H9 (cell line): Measurements from ENCODE around the gene SPINT2. TPM values are rescaled to one million over a fixed set of nuclear protein-coding genes. Genes with fewer than 3 reads are reported as not detected.
A peak's percentile ranks its signal among the peaks of the same experiment; 100 is the strongest.

Experiments used
- DNase-seq: peaks from one replicate; pipeline ENCODE4 v3.0.0-alpha.2; 2017
- H2AFZ ChIP-seq: one replicate; pipeline ENCODE4 v1.6.1; 2013; ENCODE audit warnings: mild to moderate bottlenecking, low read length, control low read depth, moderate library complexity
- H2AK5ac ChIP-seq: 2 replicates; pipeline ENCODE4 v1.6.1; 2013; ENCODE audit warnings: low read length, control low read depth, mixed read lengths; ENCODE audit not compliant: insufficient read length
- H2BK120ac ChIP-seq: one replicate; pipeline ENCODE4 v1.6.1; 2013; ENCODE audit warnings: low read depth, mild to moderate bottlenecking, low read length, control low read depth, inconsistent platforms; ENCODE audit not compliant: poor library complexity, severe bottlenecking
- H2BK12ac ChIP-seq: 2 replicates; pipeline ENCODE4 v1.6.1; 2013; ENCODE audit warnings: low read length, control low read depth, mixed read lengths, low read depth; ENCODE audit not compliant: insufficient read length
- H2BK15ac ChIP-seq: 2 replicates; pipeline ENCODE4 v1.6.1; 2013; ENCODE audit warnings: low read depth, low read length, control low read depth
- H2BK20ac ChIP-seq: one replicate; pipeline ENCODE4 v1.6.1; 2013; ENCODE audit warnings: low read depth, mild to moderate bottlenecking, low read length, control low read depth, inconsistent platforms; ENCODE audit not compliant: poor library complexity, severe bottlenecking
- H2BK5ac ChIP-seq: 2 replicates; pipeline ENCODE4 v1.6.1; 2013; ENCODE audit warnings: low read length, control low read depth, mixed read lengths; ENCODE audit not compliant: insufficient read length
- H3K14ac ChIP-seq: 2 replicates; pipeline ENCODE4 v1.6.1; 2013; ENCODE audit warnings: low read length, control low read depth; ENCODE audit not compliant: insufficient read depth
- H3K18ac ChIP-seq: 2 replicates; pipeline ENCODE4 v1.6.1; 2013; ENCODE audit warnings: low read depth, mild to moderate bottlenecking, mixed read lengths, low read length, control low read depth; ENCODE audit not compliant: insufficient read length
- H3K23ac ChIP-seq: 2 replicates; pipeline ENCODE4 v1.6.1; 2013; ENCODE audit warnings: low read length, control low read depth, mixed read lengths, low read depth; ENCODE audit not compliant: insufficient read length
- H3K23me2 ChIP-seq: 2 replicates; pipeline ENCODE4 v1.6.1; 2013; ENCODE audit warnings: low read depth, mild to moderate bottlenecking, mixed read lengths, low read length, control low read depth; ENCODE audit not compliant: insufficient read length, poor library complexity, severe bottlenecking
- H3K27ac ChIP-seq: 2 replicates; pipeline ENCODE4 v1.5.1; 2013; ENCODE audit warnings: low read length, control low read depth, mixed read lengths, low read depth; ENCODE audit not compliant: insufficient read length
- H3K27me3 ChIP-seq: 2 replicates; pipeline ENCODE4 v1.6.1; 2013; ENCODE audit warnings: low read length, control low read depth, inconsistent platforms; ENCODE audit not compliant: insufficient read depth
- H3K4ac ChIP-seq: 2 replicates; pipeline ENCODE4 v1.6.1; 2013; ENCODE audit warnings: low read depth, mild to moderate bottlenecking, control low read depth, inconsistent platforms, low read length, moderate library complexity
- H3K4me1 ChIP-seq: 2 replicates; pipeline ENCODE4 v1.6.1; 2013; ENCODE audit warnings: low read length, control low read depth, inconsistent platforms; ENCODE audit not compliant: insufficient read depth
- H3K4me2 ChIP-seq: 2 replicates; pipeline ENCODE4 v1.6.1; 2013; ENCODE audit warnings: low read length, control low read depth, mixed read lengths; ENCODE audit not compliant: insufficient read length, insufficient read depth
- H3K56ac ChIP-seq: 2 replicates; pipeline ENCODE4 v1.6.1; 2013; ENCODE audit warnings: low read depth, mild to moderate bottlenecking, mixed read lengths, low read length, control low read depth; ENCODE audit not compliant: insufficient read length
- H3K79me1 ChIP-seq: 2 replicates; pipeline ENCODE4 v1.6.1; 2013; ENCODE audit warnings: low read depth, mild to moderate bottlenecking, moderate library complexity, low read length, control low read depth, inconsistent platforms; ENCODE audit not compliant: insufficient read depth, poor library complexity, severe bottlenecking
- H3K79me2 ChIP-seq: 2 replicates; pipeline ENCODE4 v1.6.1; 2013; ENCODE audit warnings: low read length, control low read depth, inconsistent platforms; ENCODE audit not compliant: insufficient read depth
- H3K9ac ChIP-seq: 2 replicates; pipeline ENCODE4 v1.6.1; 2013; ENCODE audit warnings: low read length, control low read depth, mixed read lengths; ENCODE audit not compliant: insufficient read length; ENCODE audit errors: extremely low read depth
- H3K9me3 ChIP-seq: one replicate; pipeline ENCODE4 v1.6.1; 2013; ENCODE audit warnings: low read depth, low read length, inconsistent platforms; ENCODE audit not compliant: control insufficient read depth
- H3T11ph ChIP-seq: one replicate; pipeline ENCODE4 v1.6.1; 2013; ENCODE audit warnings: mild to moderate bottlenecking, low read length, control low read depth, inconsistent platforms
- H4K20me1 ChIP-seq: one replicate; pipeline ENCODE4 v1.6.1; 2013; ENCODE audit not compliant: control insufficient read depth, insufficient read length, insufficient read depth
- H4K5ac ChIP-seq: 2 replicates; pipeline ENCODE4 v1.6.1; 2013; ENCODE audit warnings: low read depth, mild to moderate bottlenecking, mixed read lengths, low read length, control low read depth; ENCODE audit not compliant: insufficient read length
- H4K8ac ChIP-seq: replicated peaks from 2 replicates; pipeline ENCODE4 v1.6.1; 2013; ENCODE audit warnings: low read length, control low read depth, mixed read lengths, low read depth; ENCODE audit not compliant: insufficient read length
- H4K91ac ChIP-seq: 2 replicates; pipeline ENCODE4 v1.6.1; 2013; ENCODE audit warnings: low read depth, mild to moderate bottlenecking, moderate library complexity, mixed read lengths, low read length, control low read depth; ENCODE audit not compliant: insufficient read length
- H3K27ac Mint-ChIP-seq, 3 experiments: 2 replicates in 2 of 3; 3 replicates in 1 of 3; pipeline ENCODE4 v1.8.0; 2020 to 2021; ENCODE audit warnings: mixed read lengths in 3 of 3, mild to moderate bottlenecking in 1 of 3, moderate library complexity in 1 of 3
- H3K27me3 Mint-ChIP-seq: 2 replicates; pipeline ENCODE4 v1.8.0; 2021; ENCODE audit warnings: low read depth, mild to moderate bottlenecking, moderate library complexity, mixed read lengths
- H3K36me3 Mint-ChIP-seq, 3 experiments: 2 replicates in 2 of 3; 3 replicates in 1 of 3; pipeline ENCODE4 v1.8.0; 2020 to 2021; ENCODE audit warnings: low read depth in 3 of 3, mixed read lengths in 3 of 3; ENCODE audit not compliant: insufficient read depth in 1 of 3
- H3K4me1 Mint-ChIP-seq, 2 experiments: 2 replicates each; pipeline ENCODE4 v1.8.0; 2020; ENCODE audit warnings: mixed read lengths in 2 of 2
- H3K4me3 Mint-ChIP-seq, 2 experiments: 2 replicates in 1 of 2; 3 replicates in 1 of 2; pipeline ENCODE4 v1.8.0; 2020 to 2021; ENCODE audit warnings: mild to moderate bottlenecking in 2 of 2, mixed read lengths in 2 of 2, moderate library complexity in 1 of 2
- H3K9me3 Mint-ChIP-seq, 2 experiments: 2 replicates in 1 of 2; 3 replicates in 1 of 2; pipeline ENCODE4 v1.8.0; 2020; ENCODE audit warnings: mild to moderate bottlenecking in 2 of 2, mixed read lengths in 2 of 2, moderate library complexity in 1 of 2
- WGBS: extraction: QIAGEN DNeasy Blood & Tissue Kit; methylation state at CpG from one replicate; pipeline ENCODE4 v1.1.7; 2013; ENCODE audit warnings: missing lambda C conversion rate, low lambda C conversion rate, mixed read lengths; ENCODE audit not compliant: insufficient read length; ENCODE audit errors: extremely low coverage; 5-methylcytosine and 5-hydroxymethylcytosine counted together
- total RNA-seq: library from RNA; stranded (reverse); gene quantifications from 2 replicates; pipeline ENCODE4 v1.2.1, GENCODE V29; 2021
- TF ChIP-seq, protein P1 (sequence below): fragments of 200-600 bp; sonication (generic); conservative IDR thresholded peaks from 3 replicates; pipeline ENCODE4 v1.8.0; 2021; ENCODE audit warnings: antibody characterized with exemption, mild to moderate bottlenecking

SPINT2 gene
- total RNA-seq, 1 experiment from 2014 or later, result 283 TPM

DNA sequence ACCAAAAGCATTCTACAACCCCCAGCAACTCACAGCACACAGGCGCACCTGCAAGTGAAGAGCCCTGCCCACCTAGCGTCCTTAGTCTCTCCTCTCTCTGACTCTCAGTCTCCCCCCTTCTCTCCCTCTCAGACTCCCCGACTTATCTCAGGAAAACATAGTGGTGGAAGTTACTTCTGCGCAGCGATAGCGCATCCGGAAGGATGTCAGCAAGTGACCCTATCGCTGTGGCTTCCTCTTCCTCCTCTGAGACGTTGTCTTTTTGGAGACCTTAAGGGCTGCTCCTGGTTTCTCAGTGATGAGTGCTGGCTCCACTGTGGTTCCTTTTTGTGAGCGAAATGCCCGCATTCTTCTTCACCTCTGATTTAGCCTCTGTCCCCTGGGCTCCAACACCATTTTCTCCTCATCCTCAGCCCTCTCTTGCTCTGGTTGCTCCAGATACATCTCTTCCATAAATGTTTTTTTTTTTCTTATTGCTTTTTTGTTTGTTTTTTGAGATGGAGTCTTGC lies 52.8 kb downstream of the SPINT2 start:
- Histone ChIP-seq H3K27ac (no peak overlapping the region), H4K8ac (no peak overlapping the region), H3K79me2 (no peaks in the 10 kb centered on the region), H2BK120ac (no peak overlapping the region), H2BK20ac (no peak overlapping the region), H2BK12ac (no peak overlapping the region), H3K4ac (no peak overlapping the region), H4K5ac (no peak overlapping the region), H3K4me1 (no peaks in the 10 kb centered on the region; the same call in 1 of the 2 replicates), H3K79me1 (no peaks in the 10 kb centered on the region), H3K23ac (no peak overlapping the region), H2BK15ac (no peak overlapping the region), H3K23me2 (peaks cover 20% of the 10 kb centered on the region), H4K91ac (no peak overlapping the region), H3K9me3 (no peaks in the 10 kb centered on the region), H4K20me1 (no peaks in the 10 kb centered on the region), H3K18ac (no peak overlapping the region), H2BK5ac (no peak overlapping the region), H3T11ph (no peak overlapping the region), H3K4me2 (no peak overlapping the region), H3K14ac (no peak overlapping the region), H2AFZ (no peak overlapping the region), H3K9ac (no peak overlapping the region), H2AK5ac (no peak overlapping the region), H3K27me3 (peaks cover 9% of the 10 kb centered on the region; the same call in 1 of the 2 replicates), H3K56ac (no peak overlapping the region)
- Mint-ChIP-seq H3K27me3 (peaks cover 51% of the 10 kb centered on the region), H3K27ac (no peak overlapping the region; a peak in 1 of 7 replicates), H3K4me1 (peaks cover 21 to 39% of the 10 kb centered on the region in 2 experiments), H3K4me3 (peak overlapping the region; percentile 3 to 55), H3K36me3 (no peaks in the 10 kb centered on the region; a peak in 1 of 7 replicates), H3K9me3 (no peaks in the 10 kb centered on the region; a peak in 1 of 5 replicates)
- no peak for DNase-seq
- TF ChIP-seq, protein P1, sequence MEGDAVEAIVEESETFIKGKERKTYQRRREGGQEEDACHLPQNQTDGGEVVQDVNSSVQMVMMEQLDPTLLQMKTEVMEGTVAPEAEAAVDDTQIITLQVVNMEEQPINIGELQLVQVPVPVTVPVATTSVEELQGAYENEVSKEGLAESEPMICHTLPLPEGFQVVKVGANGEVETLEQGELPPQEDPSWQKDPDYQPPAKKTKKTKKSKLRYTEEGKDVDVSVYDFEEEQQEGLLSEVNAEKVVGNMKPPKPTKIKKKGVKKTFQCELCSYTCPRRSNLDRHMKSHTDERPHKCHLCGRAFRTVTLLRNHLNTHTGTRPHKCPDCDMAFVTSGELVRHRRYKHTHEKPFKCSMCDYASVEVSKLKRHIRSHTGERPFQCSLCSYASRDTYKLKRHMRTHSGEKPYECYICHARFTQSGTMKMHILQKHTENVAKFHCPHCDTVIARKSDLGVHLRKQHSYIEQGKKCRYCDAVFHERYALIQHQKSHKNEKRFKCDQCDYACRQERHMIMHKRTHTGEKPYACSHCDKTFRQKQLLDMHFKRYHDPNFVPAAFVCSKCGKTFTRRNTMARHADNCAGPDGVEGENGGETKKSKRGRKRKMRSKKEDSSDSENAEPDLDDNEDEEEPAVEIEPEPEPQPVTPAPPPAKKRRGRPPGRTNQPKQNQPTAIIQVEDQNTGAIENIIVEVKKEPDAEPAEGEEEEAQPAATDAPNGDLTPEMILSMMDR, result no peak
- no CpG with 5 or more reads among the region's 11 CpGs for WGBS
